Measurements from ENCODE around the gene SLC6A4. TPM values are rescaled to one million over a fixed set of nuclear protein-coding genes. Genes with fewer than 3 reads are reported as not detected.
"Not testable (repeated sequence)": the region's sequence is repeated elsewhere in the genome, so short reads cannot be mapped to it uniquely, and the experiment has no call there.

Gene SLC6A4
- total RNA-seq, 1 experiment from 2014 or later, result not detected

- no peaks in the 10 kb centered on the region for H3K27me3 ChIP-seq (replicated peaks; ENCODE audit: insufficient read depth, low read depth, low read length, poor library complexity)
- TF ChIP-seq, protein P1, sequence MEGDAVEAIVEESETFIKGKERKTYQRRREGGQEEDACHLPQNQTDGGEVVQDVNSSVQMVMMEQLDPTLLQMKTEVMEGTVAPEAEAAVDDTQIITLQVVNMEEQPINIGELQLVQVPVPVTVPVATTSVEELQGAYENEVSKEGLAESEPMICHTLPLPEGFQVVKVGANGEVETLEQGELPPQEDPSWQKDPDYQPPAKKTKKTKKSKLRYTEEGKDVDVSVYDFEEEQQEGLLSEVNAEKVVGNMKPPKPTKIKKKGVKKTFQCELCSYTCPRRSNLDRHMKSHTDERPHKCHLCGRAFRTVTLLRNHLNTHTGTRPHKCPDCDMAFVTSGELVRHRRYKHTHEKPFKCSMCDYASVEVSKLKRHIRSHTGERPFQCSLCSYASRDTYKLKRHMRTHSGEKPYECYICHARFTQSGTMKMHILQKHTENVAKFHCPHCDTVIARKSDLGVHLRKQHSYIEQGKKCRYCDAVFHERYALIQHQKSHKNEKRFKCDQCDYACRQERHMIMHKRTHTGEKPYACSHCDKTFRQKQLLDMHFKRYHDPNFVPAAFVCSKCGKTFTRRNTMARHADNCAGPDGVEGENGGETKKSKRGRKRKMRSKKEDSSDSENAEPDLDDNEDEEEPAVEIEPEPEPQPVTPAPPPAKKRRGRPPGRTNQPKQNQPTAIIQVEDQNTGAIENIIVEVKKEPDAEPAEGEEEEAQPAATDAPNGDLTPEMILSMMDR (conservative IDR thresholded peaks at IDR 0.05; ENCODE audit: low read depth, low read length), result no peak
- TF ChIP-seq EZH2 (IDR thresholded peaks at IDR 0.05; ENCODE audit: borderline replicate concordance, low read depth, low read length, poor library complexity, severe bottlenecking), result no peak
- H3K4me3 ChIP-seq (ENCODE audit: low read depth, low read length, poor library complexity, severe bottlenecking), result no peak overlapping the region
- peaks cover 8% of the 10 kb centered on the region for H3K4me1 ChIP-seq (ENCODE audit: insufficient read depth, low read length, poor library complexity, severe bottlenecking)
- intact Hi-C loops (cut with micrococcal nuclease; ENCODE audit: unreplicated experiment), result no loop called here
- no TSS peak for BruUV-seq (replicated peaks)
- DNase-seq (ENCODE audit: low spot score), result no peak
- peaks cover 5% of the 10 kb centered on the region for H3K36me3 ChIP-seq (ENCODE audit: insufficient read depth, low read length, poor library complexity, severe bottlenecking)
- POLR2A ChIA-PET (ENCODE audit: low non-redundant PET), result no interaction called here
- H3K27ac ChIP-seq (ENCODE audit: low read depth, low read length, poor library complexity, severe bottlenecking), result no peak overlapping the region
- H3K9me3 ChIP-seq (ENCODE audit: low read depth, low read length, poor library complexity, severe bottlenecking), result no peaks in the 10 kb centered on the region
- CTCF ChIA-PET, result no interaction called here
Observed at GRCh38 chr17:30153463-30153862, 82.0 kb downstream of the SLC6A4 start.

DNA sequence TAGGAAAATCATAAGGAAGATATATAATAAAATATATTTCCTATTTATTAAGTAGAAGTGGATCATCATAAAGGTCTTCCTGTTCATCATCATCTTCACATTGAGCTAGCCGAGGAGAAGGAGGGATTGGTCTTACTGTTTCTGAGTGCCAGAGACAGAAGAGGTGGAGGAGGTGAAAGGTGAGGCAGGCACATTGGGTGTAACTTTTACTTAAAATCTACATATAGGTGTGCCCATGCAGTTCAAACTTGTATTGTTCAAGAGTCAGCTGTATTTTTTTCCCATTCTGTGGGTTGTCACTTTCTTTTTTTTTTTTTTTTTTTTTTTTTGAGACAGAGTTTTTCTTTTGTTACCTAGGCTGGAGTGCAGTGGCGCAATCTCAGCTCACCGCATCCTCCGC is 84.0 kb downstream of the SLC6A4 start:
- Histone ChIP-seq H3K4me3 (ENCODE audit: low read depth, low read length, poor library complexity, severe bottlenecking) (no peak overlapping the region), H3K36me3 (ENCODE audit: insufficient read depth, low read length, poor library complexity, severe bottlenecking) (peaks cover 5% of the 10 kb centered on the region), H3K9me3 (ENCODE audit: low read depth, low read length, poor library complexity, severe bottlenecking) (no peaks in the 10 kb centered on the region), H3K27me3 (replicated peaks; ENCODE audit: insufficient read depth, low read depth, low read length, poor library complexity) (no peaks in the 10 kb centered on the region), H3K4me1 (ENCODE audit: insufficient read depth, low read length, poor library complexity, severe bottlenecking) (peaks cover 7% of the 10 kb centered on the region), H3K27ac (ENCODE audit: low read depth, low read length, poor library complexity, severe bottlenecking) (no peak overlapping the region)
- CTCF ChIA-PET, result no interaction called here
- no peak for DNase-seq (ENCODE audit: low spot score)
- no peak for TF ChIP-seq EZH2 (IDR thresholded peaks at IDR 0.05; ENCODE audit: borderline replicate concordance, low read depth, low read length, poor library complexity, severe bottlenecking)
- TF ChIP-seq, protein P1 (conservative IDR thresholded peaks at IDR 0.05; ENCODE audit: low read depth, low read length), result no peak
- POLR2A ChIA-PET (ENCODE audit: low non-redundant PET), result no interaction called here
- no TSS peak for BruUV-seq (replicated peaks)
- intact Hi-C loops (cut with micrococcal nuclease; ENCODE audit: unreplicated experiment), result no loop called here

GRCh38 chr17:30148376-30148775 is 87.1 kb downstream of the SLC6A4 start:
- POLR2A ChIA-PET (ENCODE audit: low non-redundant PET), result no interaction called here
- DNase-seq (ENCODE audit: low spot score), result no peak
- Histone ChIP-seq H3K4me3 (ENCODE audit: low read depth, low read length, poor library complexity, severe bottlenecking) (no peak overlapping the region), H3K27me3 (replicated peaks; ENCODE audit: insufficient read depth, low read depth, low read length, poor library complexity) (no peaks in the 10 kb centered on the region), H3K4me1 (ENCODE audit: insufficient read depth, low read length, poor library complexity, severe bottlenecking) (peaks cover 10% of the 10 kb centered on the region), H3K36me3 (ENCODE audit: insufficient read depth, low read length, poor library complexity, severe bottlenecking) (peaks cover 5% of the 10 kb centered on the region), H3K9me3 (ENCODE audit: low read depth, low read length, poor library complexity, severe bottlenecking) (no peaks in the 10 kb centered on the region), H3K27ac (ENCODE audit: low read depth, low read length, poor library complexity, severe bottlenecking) (no peak overlapping the region)
- no TSS peak for BruUV-seq (replicated peaks)
- CTCF ChIA-PET, result no interaction called here
- no peak for TF ChIP-seq EZH2 (IDR thresholded peaks at IDR 0.05; ENCODE audit: borderline replicate concordance, low read depth, low read length, poor library complexity, severe bottlenecking)
- TF ChIP-seq, protein P1 (conservative IDR thresholded peaks at IDR 0.05; ENCODE audit: low read depth, low read length), result no peak
- intact Hi-C loops (cut with micrococcal nuclease; ENCODE audit: unreplicated experiment), result no loop called here

GRCh38 chr17:30147860-30148259 is 87.6 kb downstream of the SLC6A4 start:
- intact Hi-C loops (cut with micrococcal nuclease; ENCODE audit: unreplicated experiment); H3K27me3 ChIP-seq (replicated peaks; ENCODE audit: insufficient read depth, low read depth, low read length, poor library complexity); H3K9me3 ChIP-seq (ENCODE audit: low read depth, low read length, poor library complexity, severe bottlenecking); H3K4me1 ChIP-seq (ENCODE audit: insufficient read depth, low read length, poor library complexity, severe bottlenecking); DNase-seq (ENCODE audit: low spot score); POLR2A ChIA-PET (ENCODE audit: low non-redundant PET); H3K36me3 ChIP-seq (ENCODE audit: insufficient read depth, low read length, poor library complexity, severe bottlenecking); H3K27ac ChIP-seq (ENCODE audit: low read depth, low read length, poor library complexity, severe bottlenecking); BruUV-seq (replicated peaks); CTCF ChIA-PET; H3K4me3 ChIP-seq (ENCODE audit: low read depth, low read length, poor library complexity, severe bottlenecking): not testable (repeated sequence)
